GM12878 (cell line): ENCODE results near the gene RTN4R. TPM values are rescaled to one million over a fixed set of nuclear protein-coding genes. Genes with fewer than 3 reads are reported as not detected.

ENCODE experiments used
- ATAC-seq: fragments of 200-7000 bp; cut with Tn5 transposase; 3 replicates; pipeline ENCODE4 v1.9.1; 2020; ENCODE audit warnings: mild to moderate bottlenecking, moderate library complexity
- BruUV-seq: library from RNA; stranded (reverse); fragments of 400-500 nt; replicated peaks from 2 replicates; lab custom pipeline; 2021; lab: Mats Ljungman, UMichigan
- CTCF ChIA-PET: fragments of 300-600 bp; sonication (Branson Sonifier 250); formaldehyde crosslinking; extraction: SDS; loops from one replicate; lab custom pipeline; 2021; ENCODE audit warnings: inconsistent platforms; lab: Yijun Ruan, JAX
- POLR2A ChIA-PET: fragments of 350-600 bp; formaldehyde crosslinking; extraction: SDS; loops from one replicate; lab custom pipeline; 2021; ENCODE audit warnings: inconsistent platforms; lab: Charles Lee
- RAD21 ChIA-PET: fragments of 300-600 bp; sonication (Branson Sonifier 250); formaldehyde crosslinking; loops from one replicate; lab custom pipeline; 2023; ENCODE audit warnings: antibody characterized with exemption; ENCODE audit not compliant: unreplicated experiment; lab: Charles Lee
- SMC1A ChIA-PET: fragments of 300-600 bp; sonication (Branson Sonifier 250); formaldehyde crosslinking; loops from one replicate; lab custom pipeline; 2023; ENCODE audit not compliant: unreplicated experiment, uncharacterized antibody; lab: Charles Lee
- DNase-seq: peaks from one replicate; pipeline ENCODE4 v3.0.0-alpha.2; 2011; ENCODE audit warnings: low read depth, low spot score
- FAIRE-seq: peaks from 3 replicates; lab custom pipeline; 2011; peaks lifted over from hg19 to GRCh38; lab: Jason Lieb, UNC
- H2AFZ ChIP-seq: 2 replicates; pipeline ENCODE4 v1.6.0; 2011; ENCODE audit warnings: low read depth, low read length, control low read depth; ENCODE audit not compliant: control insufficient read depth
- H3K27ac ChIP-seq: 2 replicates; pipeline ENCODE4 v1.5.1; 2011; ENCODE audit warnings: control low read depth; ENCODE audit not compliant: control insufficient read depth, insufficient read depth
- H3K27me3 ChIP-seq, 2 experiments: replicated peaks in 1 of 2; 2 replicates each; pipeline versions ENCODE4 v1.6.0 to v1.6.1; 2011; ENCODE audit warnings: low read length in 1 of 2; ENCODE audit not compliant: control insufficient read depth in 2 of 2, insufficient read depth in 2 of 2
- H3K36me3 ChIP-seq, 2 experiments: 2 replicates each; pipeline ENCODE4 v1.5.1; 2011; ENCODE audit warnings: low read length in 1 of 2; ENCODE audit not compliant: control insufficient read depth in 2 of 2, insufficient read depth in 2 of 2
- H3K4me1 ChIP-seq: 2 replicates; pipeline ENCODE4 v1.6.1; 2011; ENCODE audit warnings: mild to moderate bottlenecking, low read length, moderate library complexity, mixed read lengths; ENCODE audit not compliant: control insufficient read depth, insufficient read depth
- H3K4me2 ChIP-seq: 2 replicates; pipeline ENCODE4 v1.6.0; 2011; ENCODE audit warnings: control low read depth; ENCODE audit not compliant: control insufficient read depth, insufficient read depth
- H3K4me3 ChIP-seq: fragments of 200-600 bp; sonication (generic); 2 replicates; pipeline ENCODE4 v1.5.1; 2016
- H3K79me2 ChIP-seq: 2 replicates; pipeline ENCODE4 v1.6.0; 2011; ENCODE audit warnings: low read length; ENCODE audit not compliant: control insufficient read depth, insufficient read depth
- H3K9ac ChIP-seq: 2 replicates; pipeline ENCODE4 v1.8.0; 2011; ENCODE audit warnings: low read length, control low read depth, mixed read lengths; ENCODE audit not compliant: control insufficient read depth, insufficient read depth
- H3K9me3 ChIP-seq: replicated peaks from 3 replicates; pipeline ENCODE4 v1.5.1; 2011; ENCODE audit warnings: mild to moderate bottlenecking, low read length; ENCODE audit not compliant: control insufficient read depth, insufficient read depth
- H4K20me1 ChIP-seq: 2 replicates; pipeline ENCODE4 v1.6.0; 2011; ENCODE audit not compliant: control insufficient read depth, insufficient read depth
- BRCA1 ChIP-seq: IDR thresholded peaks from 2 replicates; pipeline ENCODE4 v1.6.1; 2011; ENCODE audit warnings: low read depth, low read length, improper control_type of control experiment
- CREB1 ChIP-seq: IDR thresholded peaks from 2 replicates; pipeline ENCODE4 v1.6.1; 2012; ENCODE audit warnings: low read depth, mild to moderate bottlenecking, inconsistent platforms
- DPF2 ChIP-seq: fragments of 450-650 bp; IDR thresholded peaks from 2 replicates; pipeline ENCODE4 v1.6.1; 2017; ENCODE audit warnings: mild to moderate bottlenecking
- PAX5 ChIP-seq: IDR thresholded peaks from 2 replicates; pipeline ENCODE4 v1.6.1; 2011; ENCODE audit warnings: low read depth, low read length, borderline replicate concordance
- RFX5 ChIP-seq: IDR thresholded peaks from 2 replicates; pipeline ENCODE4 v1.6.1; 2011; ENCODE audit warnings: low read depth, low read length, improper control_type of control experiment
- SRF ChIP-seq, 2 experiments: IDR thresholded peaks; 2 replicates each; pipeline ENCODE4 v1.6.1; 2011; ENCODE audit warnings: low read depth in 2 of 2, low read length in 2 of 2, mild to moderate bottlenecking in 1 of 2, moderate library complexity in 1 of 2
- TBL1XR1 ChIP-seq: IDR thresholded peaks from 2 replicates; pipeline ENCODE4 v1.6.1; 2012; ENCODE audit warnings: low read depth, low read length, improper control_type of control experiment
- WGBS: methylation state at CpG from one replicate; pipeline ENCODE4 v1.1.6; 2016; ENCODE audit warnings: low lambda C conversion rate; ENCODE audit not compliant: insufficient replicate concordance, insufficient coverage; ENCODE audit errors: missing lambda C conversion rate; 5-methylcytosine and 5-hydroxymethylcytosine counted together
- in situ Hi-C: fragments of 300-500 bp; cut with MboI; formaldehyde crosslinking; loops from 9 replicates; pipeline ENCODE4 v1.14.3; 2018; ENCODE audit warnings: mixed read lengths
- intact Hi-C: fragments of 100-400 bp; cut with micrococcal nuclease; formaldehyde crosslinking; loops from one replicate; pipeline ENCODE4 v1.14.2; 2022; ENCODE audit not compliant: unreplicated experiment
- polyA plus RNA-seq, 11 experiments: library from polyadenylated mRNA; depleted of rRNA in 4 of 11; unstranded in 6 of 11; stranded (reverse) in 5 of 11; fragments of >200 nt; fragmentation: Nextera tagmentation in 4 of 11; fragmentation: Illumina TruSeq in 1 of 11; extraction: Ambion mirVana in 4 of 11; extraction: Trizol in 1 of 11; gene quantifications; 1 replicate in 1 of 11; 2 replicates in 10 of 11; pipeline versions ENCODE4 v1.2.1 to v1.2.3, GENCODE V29; 2011 to 2016; ENCODE audit warnings: inconsistent platforms in 2 of 11, missing spikeins in 2 of 11, low read depth in 1 of 11
- total RNA-seq, 4 experiments: library from RNA; depleted of rRNA in 3 of 4; stranded (reverse); fragments of >200 nt in 3 of 4; fragmentation: Illumina TruSeq in 1 of 4; extraction: Trizol in 1 of 4; gene quantifications; 2 replicates each; pipeline versions ENCODE4 v1.2.1 to v1.2.3, GENCODE V29; 2013 to 2021
- TF ChIP-seq, protein P1 (sequence below): fragments of 450-650 bp; IDR thresholded peaks from 2 replicates; pipeline ENCODE4 v1.6.1; 2016; ENCODE audit warnings: mild to moderate bottlenecking, moderate library complexity, borderline replicate concordance
- TF ChIP-seq, protein P2 (sequence below): fragments of 450-650 bp; IDR thresholded peaks from 2 replicates; pipeline ENCODE4 v1.6.1; 2018; ENCODE audit warnings: borderline replicate concordance, mild to moderate bottlenecking; ENCODE audit not compliant: partially characterized antibody

Gene RTN4R
- total and polyA plus RNA-seq, 10 of the 15 experiments (the other 5 are each of a cell fraction or from before 2014, with no cell fraction given): 0.03 to 1.0 (median 0.60) TPM; not detected in 2

DNA sequence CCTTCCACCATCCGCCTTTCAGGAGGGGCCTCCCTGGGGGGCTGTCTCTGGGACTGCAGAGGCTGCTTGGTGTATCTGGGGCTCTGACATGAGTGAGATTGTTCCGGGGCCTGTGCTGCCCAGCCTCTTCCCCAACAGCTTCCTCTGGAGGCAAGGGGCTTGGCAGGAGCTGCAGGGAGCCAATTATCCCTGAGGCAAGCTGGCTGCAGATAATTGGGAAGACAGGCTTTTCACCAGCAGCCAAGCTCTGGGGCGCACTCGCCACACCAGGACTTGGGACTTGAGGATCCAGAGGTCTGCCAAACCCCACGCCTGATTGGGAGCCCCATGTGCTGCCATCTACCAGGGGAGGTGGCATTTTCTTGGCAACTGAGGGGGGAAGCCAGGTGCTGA lies 15.6 kb upstream of the RTN4R start:
- no peak overlapping the region for H3K9ac ChIP-seq
- H3K79me2 ChIP-seq: no peaks in the 10 kb centered on the region
- DNase-seq: no peak
- TF ChIP-seq BRCA1 (no peak), DPF2 (no peak), PAX5 (no peak), SRF (IDR thresholded peaks at IDR 0.05; ENCODE audit: low read depth in 2 of 2, low read length in 2 of 2) (no peak), CREB1 (no peak), TBL1XR1 (no peak), RFX5 (no peak)
- TF ChIP-seq, protein P1, sequence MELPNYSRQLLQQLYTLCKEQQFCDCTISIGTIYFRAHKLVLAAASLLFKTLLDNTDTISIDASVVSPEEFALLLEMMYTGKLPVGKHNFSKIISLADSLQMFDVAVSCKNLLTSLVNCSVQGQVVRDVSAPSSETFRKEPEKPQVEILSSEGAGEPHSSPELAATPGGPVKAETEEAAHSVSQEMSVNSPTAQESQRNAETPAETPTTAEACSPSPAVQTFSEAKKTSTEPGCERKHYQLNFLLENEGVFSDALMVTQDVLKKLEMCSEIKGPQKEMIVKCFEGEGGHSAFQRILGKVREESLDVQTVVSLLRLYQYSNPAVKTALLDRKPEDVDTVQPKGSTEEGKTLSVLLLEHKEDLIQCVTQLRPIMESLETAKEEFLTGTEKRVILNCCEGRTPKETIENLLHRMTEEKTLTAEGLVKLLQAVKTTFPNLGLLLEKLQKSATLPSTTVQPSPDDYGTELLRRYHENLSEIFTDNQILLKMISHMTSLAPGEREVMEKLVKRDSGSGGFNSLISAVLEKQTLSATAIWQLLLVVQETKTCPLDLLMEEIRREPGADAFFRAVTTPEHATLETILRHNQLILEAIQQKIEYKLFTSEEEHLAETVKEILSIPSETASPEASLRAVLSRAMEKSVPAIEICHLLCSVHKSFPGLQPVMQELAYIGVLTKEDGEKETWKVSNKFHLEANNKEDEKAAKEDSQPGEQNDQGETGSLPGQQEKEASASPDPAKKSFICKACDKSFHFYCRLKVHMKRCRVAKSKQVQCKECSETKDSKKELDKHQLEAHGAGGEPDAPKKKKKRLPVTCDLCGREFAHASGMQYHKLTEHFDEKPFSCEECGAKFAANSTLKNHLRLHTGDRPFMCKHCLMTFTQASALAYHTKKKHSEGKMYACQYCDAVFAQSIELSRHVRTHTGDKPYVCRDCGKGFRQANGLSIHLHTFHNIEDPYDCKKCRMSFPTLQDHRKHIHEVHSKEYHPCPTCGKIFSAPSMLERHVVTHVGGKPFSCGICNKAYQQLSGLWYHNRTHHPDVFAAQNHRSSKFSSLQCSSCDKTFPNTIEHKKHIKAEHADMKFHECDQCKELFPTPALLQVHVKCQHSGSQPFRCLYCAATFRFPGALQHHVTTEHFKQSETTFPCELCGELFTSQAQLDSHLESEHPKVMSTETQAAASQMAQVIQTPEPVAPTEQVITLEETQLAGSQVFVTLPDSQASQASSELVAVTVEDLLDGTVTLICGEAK: no peak
- TF ChIP-seq, protein P2, sequence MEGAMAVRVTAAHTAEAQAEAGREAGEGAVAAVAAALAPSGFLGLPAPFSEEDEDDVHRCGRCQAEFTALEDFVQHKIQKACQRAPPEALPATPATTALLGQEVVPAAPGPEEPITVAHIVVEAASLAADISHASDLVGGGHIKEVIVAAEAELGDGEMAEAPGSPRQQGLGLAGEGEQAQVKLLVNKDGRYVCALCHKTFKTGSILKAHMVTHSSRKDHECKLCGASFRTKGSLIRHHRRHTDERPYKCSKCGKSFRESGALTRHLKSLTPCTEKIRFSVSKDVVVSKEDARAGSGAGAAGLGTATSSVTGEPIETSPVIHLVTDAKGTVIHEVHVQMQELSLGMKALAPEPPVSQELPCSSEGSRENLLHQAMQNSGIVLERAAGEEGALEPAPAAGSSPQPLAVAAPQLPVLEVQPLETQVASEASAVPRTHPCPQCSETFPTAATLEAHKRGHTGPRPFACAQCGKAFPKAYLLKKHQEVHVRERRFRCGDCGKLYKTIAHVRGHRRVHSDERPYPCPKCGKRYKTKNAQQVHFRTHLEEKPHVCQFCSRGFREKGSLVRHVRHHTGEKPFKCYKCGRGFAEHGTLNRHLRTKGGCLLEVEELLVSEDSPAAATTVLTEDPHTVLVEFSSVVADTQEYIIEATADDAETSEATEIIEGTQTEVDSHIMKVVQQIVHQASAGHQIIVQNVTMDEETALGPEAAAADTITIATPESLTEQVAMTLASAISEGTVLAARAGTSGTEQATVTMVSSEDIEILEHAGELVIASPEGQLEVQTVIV: no peak
- no peak overlapping the region for H3K4me3 ChIP-seq
- ChIA-PET CTCF (interaction anchor here (0.8 to 1.6 kb wide), 2 partner anchors 126 to 171 kb away, joined by 3 to 6 read pairs; no protein-coding TSS in a partner anchor), RAD21 (interaction anchor here (1.6 to 1.8 kb wide), 2 partner anchors 45 to 127 kb away, joined by 6 read pairs; no protein-coding TSS in a partner anchor), POLR2A (no interaction called here), SMC1A (no interaction called here)
- in situ Hi-C loops (no loop called here), intact Hi-C loops (no loop called here)
- no peaks in the 10 kb centered on the region for H3K36me3 ChIP-seq
- H3K4me1 ChIP-seq: no peaks in the 10 kb centered on the region
- no peak overlapping the region for H3K27ac ChIP-seq
- no TSS peak for BruUV-seq
- no peak for ATAC-seq
- no peak overlapping the region for H3K4me2 ChIP-seq
- no peaks in the 10 kb centered on the region for H4K20me1 ChIP-seq
- 15% methylated on average over 5 of the region's 5 CpGs for WGBS
- no peak overlapping the region for H2AFZ ChIP-seq
- no peaks in the 10 kb centered on the region for H3K9me3 ChIP-seq
- no peaks in the 10 kb centered on the region for H3K27me3 ChIP-seq
- no peak for FAIRE-seq
